Mesothelial cell of epicardium (in vitro differentiated cells): ENCODE measurements around the gene MAD1L1. TPM values are rescaled to one million over a fixed set of nuclear protein-coding genes. Genes with fewer than 3 reads are reported as not detected.

ENCODE experiments used
- DNase-seq, 2 experiments: peaks; one replicate each; pipeline ENCODE4 v3.0.0; 2021; ENCODE audit warnings: low spot score in 2 of 2; ENCODE audit not compliant: unreplicated experiment in 2 of 2
- H3K27ac Mint-ChIP-seq: 2 replicates; pipeline ENCODE4 v1.8.0; 2021; ENCODE audit warnings: mixed read lengths
- H3K27me3 Mint-ChIP-seq: 2 replicates; pipeline ENCODE4 v1.8.0; 2021; ENCODE audit warnings: low read depth, mixed read lengths
- H3K36me3 Mint-ChIP-seq: 2 replicates; pipeline ENCODE4 v1.8.0; 2021; ENCODE audit warnings: mixed read lengths
- H3K4me1 Mint-ChIP-seq: 2 replicates; pipeline ENCODE4 v1.8.0; 2021; ENCODE audit warnings: mixed read lengths
- H3K4me3 Mint-ChIP-seq: 2 replicates; pipeline ENCODE4 v1.8.0; 2021; ENCODE audit warnings: mild to moderate bottlenecking, moderate library complexity, mixed read lengths
- H3K9me3 Mint-ChIP-seq: 2 replicates; pipeline ENCODE4 v1.8.0; 2021; ENCODE audit warnings: mixed read lengths
- total RNA-seq: library from RNA; stranded (reverse); gene quantifications from 3 replicates; pipeline ENCODE4 v1.2.1, GENCODE V29; 2021
- TF ChIP-seq, protein P1 (sequence below): fragments of 200-600 bp; sonication (generic); IDR thresholded peaks from one replicate; pipeline ENCODE4 v1.5.0; 2021; ENCODE audit warnings: antibody characterized with exemption; ENCODE audit not compliant: unreplicated experiment

Gene MAD1L1
- total RNA-seq, 1 donor from 2014 or later, result 45.0 TPM

DNA sequence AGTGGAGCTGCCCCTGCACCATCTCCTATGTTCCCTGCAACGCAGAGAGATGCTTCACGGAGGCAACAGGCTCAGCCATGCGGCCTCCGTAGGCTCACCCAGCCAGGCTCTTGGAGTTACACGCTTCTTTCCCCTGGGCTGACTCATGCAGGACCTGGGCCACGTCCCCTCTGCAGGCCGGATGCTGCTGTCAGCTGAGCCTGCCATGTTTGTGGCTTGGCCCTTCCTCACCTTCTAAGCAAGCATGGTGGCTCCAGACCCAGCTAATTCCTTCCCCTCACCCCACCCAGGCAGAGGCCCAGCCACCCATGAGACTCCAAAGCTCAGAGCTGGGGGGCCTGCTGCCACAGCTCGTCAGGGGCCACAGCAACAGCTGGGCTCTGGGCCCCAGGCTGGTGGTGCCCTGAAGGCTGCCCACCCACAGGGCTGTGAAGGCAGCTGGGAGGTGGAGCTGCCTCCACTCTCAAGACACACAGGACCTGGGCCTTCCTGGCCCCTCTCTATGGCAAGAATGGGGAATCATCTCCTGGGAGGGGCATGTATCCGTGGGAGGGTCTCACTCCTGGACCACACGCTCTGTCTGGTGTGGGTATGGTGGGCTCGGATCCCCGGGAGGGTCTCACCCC is 343.1 kb downstream of the MAD1L1 start:
- TF ChIP-seq, protein P1, sequence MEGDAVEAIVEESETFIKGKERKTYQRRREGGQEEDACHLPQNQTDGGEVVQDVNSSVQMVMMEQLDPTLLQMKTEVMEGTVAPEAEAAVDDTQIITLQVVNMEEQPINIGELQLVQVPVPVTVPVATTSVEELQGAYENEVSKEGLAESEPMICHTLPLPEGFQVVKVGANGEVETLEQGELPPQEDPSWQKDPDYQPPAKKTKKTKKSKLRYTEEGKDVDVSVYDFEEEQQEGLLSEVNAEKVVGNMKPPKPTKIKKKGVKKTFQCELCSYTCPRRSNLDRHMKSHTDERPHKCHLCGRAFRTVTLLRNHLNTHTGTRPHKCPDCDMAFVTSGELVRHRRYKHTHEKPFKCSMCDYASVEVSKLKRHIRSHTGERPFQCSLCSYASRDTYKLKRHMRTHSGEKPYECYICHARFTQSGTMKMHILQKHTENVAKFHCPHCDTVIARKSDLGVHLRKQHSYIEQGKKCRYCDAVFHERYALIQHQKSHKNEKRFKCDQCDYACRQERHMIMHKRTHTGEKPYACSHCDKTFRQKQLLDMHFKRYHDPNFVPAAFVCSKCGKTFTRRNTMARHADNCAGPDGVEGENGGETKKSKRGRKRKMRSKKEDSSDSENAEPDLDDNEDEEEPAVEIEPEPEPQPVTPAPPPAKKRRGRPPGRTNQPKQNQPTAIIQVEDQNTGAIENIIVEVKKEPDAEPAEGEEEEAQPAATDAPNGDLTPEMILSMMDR, result no peak
- H3K36me3 Mint-ChIP-seq, result peaks cover 13% of the 10 kb centered on the region
- no peak overlapping the region for H3K4me3 Mint-ChIP-seq
- no peaks in the 10 kb centered on the region for H3K9me3 Mint-ChIP-seq
- peaks cover 2% of the 10 kb centered on the region for H3K4me1 Mint-ChIP-seq
- H3K27ac Mint-ChIP-seq, result no peak overlapping the region
- DNase-seq, result no peak
- H3K27me3 Mint-ChIP-seq, result no peaks in the 10 kb centered on the region

DNA sequence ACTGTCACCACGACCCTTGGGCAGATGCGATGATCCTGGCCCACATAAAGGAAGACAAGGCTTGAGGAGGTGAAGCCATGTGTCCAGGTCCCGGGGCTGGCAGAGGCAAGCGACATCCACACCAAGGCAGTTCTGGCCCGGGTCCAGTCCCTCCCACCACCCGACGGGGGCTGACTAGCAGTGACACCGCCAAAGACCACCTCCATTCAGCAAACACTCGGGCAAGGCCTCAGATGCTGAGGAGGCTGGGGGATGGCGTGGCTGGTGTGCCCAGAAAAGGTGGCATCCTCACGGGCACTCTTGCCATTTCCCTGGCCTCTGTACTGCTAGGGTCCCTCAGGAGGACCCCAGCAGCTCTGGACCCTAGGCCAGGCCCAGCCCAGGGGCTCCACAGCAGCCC is 343.7 kb downstream of the MAD1L1 start:
- H3K27ac Mint-ChIP-seq, result no peak overlapping the region
- DNase-seq, result no peak
- H3K4me3 Mint-ChIP-seq, result no peak overlapping the region
- H3K4me1 Mint-ChIP-seq, result peaks cover 2% of the 10 kb centered on the region
- no peaks in the 10 kb centered on the region for H3K27me3 Mint-ChIP-seq
- TF ChIP-seq, protein P1, result no peak
- H3K36me3 Mint-ChIP-seq, result peaks cover 13% of the 10 kb centered on the region
- H3K9me3 Mint-ChIP-seq, result no peaks in the 10 kb centered on the region

DNA sequence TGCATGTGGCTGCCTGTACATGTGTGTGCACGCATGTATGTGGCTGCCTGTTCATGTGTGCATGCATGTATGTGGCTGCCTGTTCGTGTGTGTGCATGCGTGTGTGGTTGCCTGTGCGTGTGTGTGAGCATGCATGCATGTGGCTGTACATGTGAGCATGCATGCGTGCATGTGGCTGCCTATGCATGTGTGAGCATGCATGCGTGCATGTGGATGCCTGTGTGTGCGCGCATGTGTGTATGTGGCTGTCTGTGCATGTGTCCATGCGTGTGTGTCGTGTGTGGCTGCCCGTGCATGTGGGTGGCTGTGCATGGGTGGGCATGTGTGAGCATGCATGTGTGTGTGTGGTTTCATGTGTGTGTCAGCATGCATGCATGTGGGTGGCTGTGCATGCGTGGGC is 344.3 kb downstream of the MAD1L1 start:
- Mint-ChIP-seq H3K4me3 (no peak overlapping the region), H3K27ac (no peak overlapping the region), H3K9me3 (no peaks in the 10 kb centered on the region), H3K27me3 (no peaks in the 10 kb centered on the region), H3K36me3 (peaks cover 13% of the 10 kb centered on the region), H3K4me1 (peaks cover 2% of the 10 kb centered on the region)
- DNase-seq, result no peak
- TF ChIP-seq, protein P1, result no peak

GRCh38 chr7:1887251-1887650 is 345.5 kb downstream of the MAD1L1 start:
- Mint-ChIP-seq H3K4me1 (no peaks in the 10 kb centered on the region), H3K27ac (no peak overlapping the region), H3K27me3 (no peaks in the 10 kb centered on the region), H3K36me3 (peaks cover 13% of the 10 kb centered on the region), H3K9me3 (no peaks in the 10 kb centered on the region), H3K4me3 (no peak overlapping the region)
- DNase-seq, result no peak
- TF ChIP-seq, protein P1, result no peak

GRCh38 chr7:1886361-1887064 is 346.2 kb downstream of the MAD1L1 start:
- Mint-ChIP-seq H3K27me3 (no peaks in the 10 kb centered on the region), H3K36me3 (peaks cover 13% of the 10 kb centered on the region), H3K4me3 (no peak overlapping the region), H3K9me3 (no peaks in the 10 kb centered on the region), H3K4me1 (no peaks in the 10 kb centered on the region), H3K27ac (no peak overlapping the region)
- TF ChIP-seq, protein P1, result no peak
- DNase-seq, result no peak
